HG02943 (cell line): ENCODE measurements around the gene TMEM269.
A peak's percentile ranks its signal among the peaks of the same experiment; 100 is the strongest.
"Not testable (repeated sequence)": the region's sequence is repeated elsewhere in the genome, so short reads cannot be mapped to it uniquely, and the experiment has no call there.

Source experiments
- ATAC-seq: cut with Tn5 transposase; IDR thresholded peaks from one replicate; pipeline ENCODE4 v1.9.1; 2021; ENCODE audit warnings: mild to moderate bottlenecking, low read depth, moderate library complexity; ENCODE audit not compliant: unreplicated experiment

Gene TMEM269

GRCh38 chr1:42747125-42747524 is 37.7 kb upstream of the TMEM269 start:
- ATAC-seq: no peak

GRCh38 chr1:42748021-42748420 is 36.8 kb upstream of the TMEM269 start:
- no peak for ATAC-seq

GRCh38 chr1:42748461-42749410 is 36.1 kb upstream of the TMEM269 start:
- no peak for ATAC-seq

- no peak for ATAC-seq
Observed at GRCh38 chr1:42750041-42750440, 34.8 kb upstream of the TMEM269 start.

- ATAC-seq: not testable (repeated sequence)
Observed at GRCh38 chr1:42751511-42752070, 33.2 kb upstream of the TMEM269 start.

GRCh38 chr1:42752284-42752683 is 32.5 kb upstream of the TMEM269 start:
- no peak for ATAC-seq

GRCh38 chr1:42753070-42753469 is 31.7 kb upstream of the TMEM269 start:
- ATAC-seq: no peak

GRCh38 chr1:42756956-42757891 is 27.6 kb upstream of the TMEM269 start:
- no peak for ATAC-seq

- no peak for ATAC-seq
Observed at GRCh38 chr1:42757892-42758275, 26.9 kb upstream of the TMEM269 start.

- ATAC-seq: no peak
Observed at GRCh38 chr1:42758641-42759040, 26.1 kb upstream of the TMEM269 start.

- ATAC-seq: no peak
Observed at GRCh38 chr1:42759114-42759513, 25.7 kb upstream of the TMEM269 start.

GRCh38 chr1:42761567-42761966 is 23.2 kb upstream of the TMEM269 start:
- no peak for ATAC-seq

GRCh38 chr1:42762269-42762668 is 22.5 kb upstream of the TMEM269 start:
- ATAC-seq: no peak

GRCh38 chr1:42765269-42765668 is 19.5 kb upstream of the TMEM269 start:
- ATAC-seq: no peak

- ATAC-seq: peak; percentile 1
Observed at GRCh38 chr1:42765832-42766740, 18.7 kb upstream of the TMEM269 start.

- peak; percentile 86 for ATAC-seq
Observed at GRCh38 chr1:42766741-42767509, 17.9 kb upstream of the TMEM269 start, which contains the start of the genes C1orf50 and P3H1. C1orf50 (plus strand) TSS chr1:42767249; CDS start chr1:42767312, 63 bp downstream. P3H1 (minus strand) TSS chr1:42767028; CDS start chr1:42766971, 57 bp downstream.

- peak; percentile 31 for ATAC-seq
Observed at GRCh38 chr1:42767510-42768000, 17.2 kb upstream of the TMEM269 start.

- no peak for ATAC-seq
Observed at GRCh38 chr1:42768172-42768571, 16.6 kb upstream of the TMEM269 start.

- no peak for ATAC-seq
Observed at GRCh38 chr1:42769811-42770210, 15.0 kb upstream of the TMEM269 start.
